CD4-positive, alpha-beta T cell treated with Interleukin-17A for 4 hours (primary cell): Measurements from ENCODE around the gene LHX4.
A peak's percentile ranks its signal among the peaks of the same experiment; 100 is the strongest.

Source experiments
- DNase-seq: peaks from one replicate; pipeline ENCODE4 v3.0.0-alpha.2; 2020; ENCODE audit warnings: mixed read lengths

Gene LHX4

DNA sequence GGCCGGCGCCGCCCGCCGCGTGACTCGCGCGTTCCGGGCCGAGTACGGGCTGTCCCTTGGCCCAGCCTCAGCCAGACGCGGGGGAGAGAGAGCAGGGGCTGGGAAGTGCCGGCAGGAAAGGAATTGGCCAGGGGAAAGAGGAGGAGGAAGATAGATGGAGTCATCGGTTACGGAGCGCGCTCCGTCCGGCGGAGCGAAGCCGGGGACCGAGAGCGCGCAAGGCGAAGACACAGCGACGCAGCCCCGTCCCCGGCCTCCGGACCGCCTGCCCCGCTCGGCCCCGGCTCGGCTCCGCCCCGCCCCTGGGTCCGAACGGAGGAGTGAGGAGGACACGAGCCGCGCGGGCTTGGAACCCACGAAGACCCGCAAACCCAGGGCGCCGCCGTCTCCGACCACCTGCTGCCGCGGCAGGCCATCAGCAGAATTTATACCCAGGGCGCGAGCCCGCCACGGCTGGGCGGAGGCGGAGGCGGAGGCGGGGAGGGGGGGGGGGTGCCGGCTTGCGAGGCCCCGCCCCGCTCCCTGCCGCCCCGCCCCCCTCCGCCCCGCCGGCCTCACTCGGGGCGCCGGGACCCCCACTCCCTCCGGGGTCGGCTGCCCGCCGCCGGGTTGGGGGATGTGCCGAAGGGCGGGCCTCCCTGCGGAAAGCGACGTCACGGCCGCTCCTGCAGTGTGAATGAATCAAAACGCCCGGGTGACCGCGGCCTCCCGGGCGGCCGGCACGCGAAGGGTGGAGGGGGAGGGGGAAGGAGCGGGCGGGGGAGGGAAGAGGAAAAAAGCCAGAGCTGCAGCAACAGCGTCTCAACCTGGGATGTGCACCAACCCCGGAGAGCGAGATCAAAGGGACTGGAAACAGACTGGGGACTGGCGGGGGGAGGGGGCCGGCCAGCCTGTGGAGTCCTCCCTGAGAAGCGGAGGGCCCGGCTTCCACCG is at the start of gene LHX4:
Gene LHX4 (plus strand): TSS at position 782 of the 933 bp plus-strand sequence. CDS start 266 bp downstream, outside the sequence.
- DNase-seq, result peak; percentile 43

- peak; percentile 34 for DNase-seq
Observed at GRCh38 chr1:180181048-180181447, 49.0 kb upstream of the LHX4 start.

- DNase-seq, result no peak
Observed at GRCh38 chr1:180181996-180182642, 47.9 kb upstream of the LHX4 start.

GRCh38 chr1:180182643-180183311 is 47.3 kb upstream of the LHX4 start:
- no peak for DNase-seq

- DNase-seq, result no peak
Observed at GRCh38 chr1:180183426-180183825, 46.6 kb upstream of the LHX4 start.

DNA sequence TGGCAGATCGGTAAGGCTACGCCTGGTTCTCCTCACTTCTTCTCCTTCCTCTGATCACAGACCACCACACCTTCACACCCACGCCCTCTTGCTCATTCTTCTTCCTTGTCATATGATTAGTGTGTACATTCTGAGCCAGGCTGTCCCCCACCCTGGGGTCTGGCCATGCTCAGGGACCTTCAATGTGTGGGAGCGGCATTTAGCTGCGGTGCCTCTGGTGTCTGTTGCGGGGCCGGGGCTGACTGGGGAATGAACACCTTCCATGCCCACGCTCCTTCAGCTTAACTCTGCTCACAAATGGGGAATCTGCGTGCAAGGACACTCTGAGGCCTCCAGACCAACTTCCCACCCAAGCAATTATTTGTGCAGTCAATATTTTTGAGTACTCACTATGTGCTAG is 46.0 kb upstream of the LHX4 start:
- no peak for DNase-seq

DNA sequence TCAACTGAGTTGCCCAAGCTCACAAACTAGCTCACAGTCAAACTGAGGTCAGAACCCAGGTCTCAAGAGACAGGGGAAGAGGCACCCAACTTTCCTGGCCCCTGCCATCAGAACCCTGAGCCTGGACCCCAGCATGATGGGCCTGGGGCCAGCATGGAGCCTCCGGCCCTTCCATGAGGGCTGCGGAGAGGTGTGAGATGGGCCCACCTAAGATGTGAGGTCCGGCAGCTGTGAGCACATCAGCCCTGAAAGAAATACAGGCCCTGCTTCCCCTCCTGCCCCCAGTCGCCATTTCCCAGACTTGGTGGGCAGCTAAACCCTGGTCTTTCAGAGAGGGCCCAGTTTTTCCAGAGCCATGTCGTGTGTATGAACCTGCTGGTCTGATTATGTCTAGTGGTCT is 44.8 kb upstream of the LHX4 start:
- DNase-seq, result no peak

DNA sequence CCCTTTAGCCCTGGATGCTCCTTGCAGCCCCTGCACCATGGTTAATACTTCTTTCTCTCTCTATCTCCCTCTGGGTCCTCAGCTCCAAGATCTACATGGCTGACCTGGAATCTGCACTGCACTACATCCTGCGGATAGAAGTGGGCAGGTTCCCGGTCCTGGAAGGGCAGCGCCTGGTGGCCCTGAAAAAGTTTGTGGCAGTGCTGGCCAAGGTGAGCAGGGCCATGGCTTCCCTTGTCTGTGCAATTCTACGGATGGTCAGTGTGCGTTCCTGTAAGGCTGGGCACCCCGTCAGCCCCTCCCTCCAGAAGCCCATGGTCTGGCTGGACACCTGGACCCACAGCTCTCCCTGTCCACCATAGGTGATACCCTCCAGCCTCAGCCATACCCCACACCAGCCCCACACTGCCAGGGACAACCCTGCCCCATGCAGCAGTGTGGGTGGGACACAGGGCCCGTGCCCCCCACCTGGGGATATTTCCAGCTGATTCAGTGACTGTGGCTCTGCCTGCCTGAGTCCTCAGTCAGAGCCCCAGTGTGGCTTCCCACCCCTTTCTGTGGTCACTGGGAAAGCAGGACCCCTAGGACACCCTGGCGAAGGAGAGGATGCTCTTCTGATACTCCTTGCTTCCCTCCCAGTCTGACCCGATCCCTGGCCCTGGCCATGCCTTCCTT is 44.0 kb upstream of the LHX4 start:
- no peak for DNase-seq

GRCh38 chr1:180186831-180187230 is 43.2 kb upstream of the LHX4 start:
- DNase-seq, result no peak

DNA sequence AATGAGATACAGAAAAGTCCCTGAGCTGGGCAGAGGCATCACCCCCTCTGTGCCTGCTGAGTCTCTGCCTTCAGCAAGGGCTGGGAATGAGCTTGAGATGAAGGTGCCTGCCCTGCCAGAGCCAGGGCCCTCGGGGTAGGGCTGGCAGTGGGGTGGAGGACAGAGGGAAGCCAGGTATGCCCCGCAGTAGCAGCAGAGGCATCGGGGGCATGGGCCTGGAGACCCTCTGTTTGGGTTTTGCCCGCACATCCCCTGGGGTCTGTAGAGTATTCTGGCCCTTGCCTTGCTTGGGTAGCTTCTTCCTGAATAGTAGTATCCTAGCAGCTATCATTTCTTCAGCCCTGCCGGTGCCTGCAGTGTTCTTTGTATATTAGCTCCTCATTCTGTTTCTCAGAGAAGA is 42.4 kb upstream of the LHX4 start:
- DNase-seq, result no peak

GRCh38 chr1:180188091-180188506 is 42.0 kb upstream of the LHX4 start:
- DNase-seq, result no peak

DNA sequence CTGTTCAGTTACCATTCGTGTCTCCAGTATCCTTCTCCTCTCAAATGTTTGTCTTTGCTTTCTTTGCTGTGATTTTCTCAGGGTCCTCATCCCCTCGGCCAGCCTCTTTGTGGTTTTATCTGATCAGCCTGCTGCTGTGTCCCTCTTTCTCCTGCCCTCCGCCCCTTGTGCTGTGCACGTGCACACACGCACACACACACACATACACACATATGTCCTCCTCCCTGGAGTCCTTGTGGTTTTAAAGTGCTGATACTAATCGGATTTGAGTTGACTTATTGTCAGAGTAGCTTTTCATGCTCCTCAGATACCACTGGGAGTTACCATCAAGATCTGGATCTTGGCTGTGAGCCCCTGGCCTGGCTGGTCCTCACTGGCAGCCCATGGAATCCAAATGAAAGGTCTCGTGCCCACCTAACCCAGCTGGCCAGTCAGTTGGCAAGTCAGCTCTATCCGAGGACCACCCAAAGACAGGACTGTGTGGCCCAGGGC is 41.3 kb upstream of the LHX4 start:
- DNase-seq, result no peak

GRCh38 chr1:180190091-180190490 is 40.0 kb upstream of the LHX4 start:
- DNase-seq, result no peak

GRCh38 chr1:180192172-180192571 is 37.9 kb upstream of the LHX4 start:
- no peak for DNase-seq

GRCh38 chr1:180193141-180194047 is 36.7 kb upstream of the LHX4 start:
- no peak for DNase-seq

DNA sequence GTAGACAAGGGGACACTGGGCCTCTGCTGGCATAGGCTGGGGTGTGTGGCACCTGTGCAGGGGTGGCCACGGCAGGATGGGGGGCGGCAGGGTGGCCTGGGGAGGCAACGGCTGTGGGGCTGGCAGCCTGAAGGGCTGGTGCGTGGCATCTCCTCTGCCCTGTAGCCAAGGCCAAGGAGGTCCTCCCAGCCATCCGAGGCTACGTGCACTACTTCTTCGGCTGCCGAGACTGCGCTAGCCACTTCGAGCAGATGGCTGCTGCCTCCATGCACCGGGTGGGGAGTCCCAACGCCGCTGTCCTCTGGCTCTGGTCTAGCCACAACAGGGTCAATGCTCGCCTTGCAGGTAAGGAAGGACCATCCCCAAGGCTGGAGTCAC is 36.0 kb upstream of the LHX4 start:
- no peak for DNase-seq

- DNase-seq, result no peak
Observed at GRCh38 chr1:180194546-180195207, 35.4 kb upstream of the LHX4 start.

- no peak for DNase-seq
Observed at GRCh38 chr1:180195401-180195800, 34.7 kb upstream of the LHX4 start.

DNA sequence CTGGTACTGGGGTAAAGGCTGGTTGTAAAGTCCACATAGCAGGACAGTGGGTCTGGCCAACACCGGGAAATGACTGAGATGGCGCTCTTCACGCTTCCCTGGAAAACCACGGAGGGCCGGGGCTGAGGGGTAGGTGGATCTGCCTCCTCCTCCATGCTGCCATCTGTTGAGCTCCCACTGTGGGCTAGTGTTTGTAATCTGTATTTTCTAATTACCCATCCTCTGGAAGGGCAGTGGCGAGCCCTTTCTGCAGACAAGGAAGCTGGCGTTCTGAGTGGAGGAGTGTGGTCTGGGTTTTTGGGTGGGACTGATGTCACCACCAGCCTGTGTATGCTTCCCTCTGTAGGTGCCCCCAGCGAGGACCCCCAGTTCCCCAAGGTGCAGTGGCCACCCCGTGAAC is 34.1 kb upstream of the LHX4 start:
- DNase-seq, result no peak

GRCh38 chr1:180196436-180197003 is 33.5 kb upstream of the LHX4 start:
- DNase-seq, result no peak

- no peak for DNase-seq
Observed at GRCh38 chr1:180197231-180197630, 32.8 kb upstream of the LHX4 start.
